ENCODE data around the gene GPC6. TPM values are rescaled to one million over a fixed set of nuclear protein-coding genes. Genes with fewer than 3 reads are reported as not detected.

The GPC6 gene
- total RNA-seq, 3 donors from 2014 or later (not counting 1 experiment from before 2014, with no cell fraction given), result not detected

DNA sequence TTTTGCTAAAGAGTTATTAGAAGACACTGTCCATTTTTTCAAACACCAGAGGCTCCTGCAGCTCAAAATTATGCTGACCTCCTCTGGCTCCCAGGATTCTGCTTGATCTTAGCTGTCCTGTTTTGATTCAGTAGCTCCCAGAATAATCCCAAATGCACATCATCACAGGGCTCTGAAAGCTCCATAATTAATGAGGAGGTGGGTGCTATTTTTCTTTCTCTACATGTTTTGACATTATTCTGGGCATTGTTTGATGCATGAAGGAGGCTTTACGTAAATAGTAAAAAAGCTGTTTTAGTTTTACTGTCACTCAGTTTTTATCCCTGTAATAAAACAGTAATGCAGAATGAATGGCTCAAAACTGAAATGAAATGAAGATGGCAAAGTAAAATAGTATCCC is 757.4 kb downstream of the GPC6 start:
- no peaks in the 10 kb centered on the region for H3K36me3 Mint-ChIP-seq
- TF ChIP-seq, protein P1, sequence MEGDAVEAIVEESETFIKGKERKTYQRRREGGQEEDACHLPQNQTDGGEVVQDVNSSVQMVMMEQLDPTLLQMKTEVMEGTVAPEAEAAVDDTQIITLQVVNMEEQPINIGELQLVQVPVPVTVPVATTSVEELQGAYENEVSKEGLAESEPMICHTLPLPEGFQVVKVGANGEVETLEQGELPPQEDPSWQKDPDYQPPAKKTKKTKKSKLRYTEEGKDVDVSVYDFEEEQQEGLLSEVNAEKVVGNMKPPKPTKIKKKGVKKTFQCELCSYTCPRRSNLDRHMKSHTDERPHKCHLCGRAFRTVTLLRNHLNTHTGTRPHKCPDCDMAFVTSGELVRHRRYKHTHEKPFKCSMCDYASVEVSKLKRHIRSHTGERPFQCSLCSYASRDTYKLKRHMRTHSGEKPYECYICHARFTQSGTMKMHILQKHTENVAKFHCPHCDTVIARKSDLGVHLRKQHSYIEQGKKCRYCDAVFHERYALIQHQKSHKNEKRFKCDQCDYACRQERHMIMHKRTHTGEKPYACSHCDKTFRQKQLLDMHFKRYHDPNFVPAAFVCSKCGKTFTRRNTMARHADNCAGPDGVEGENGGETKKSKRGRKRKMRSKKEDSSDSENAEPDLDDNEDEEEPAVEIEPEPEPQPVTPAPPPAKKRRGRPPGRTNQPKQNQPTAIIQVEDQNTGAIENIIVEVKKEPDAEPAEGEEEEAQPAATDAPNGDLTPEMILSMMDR (IDR thresholded peaks at IDR 0.05), result no peak
- DNase-seq (no peak), ATAC-seq (no peak)
- intact Hi-C loops (cut with micrococcal nuclease), result no loop called here
- no peaks in the 10 kb centered on the region for H3K27me3 Mint-ChIP-seq (ENCODE audit: low read depth in 2 of 2)
- peaks cover 0 to 2% of the 10 kb centered on the region in 2 donors for H3K9me3 Mint-ChIP-seq
- Histone ChIP-seq H3K27me3 (ENCODE audit: control insufficient read depth, insufficient read depth, low read length) (no peaks in the 10 kb centered on the region), H3K4me3 (ENCODE audit: low read length) (no peak overlapping the region), H3K4me1 (ENCODE audit: control insufficient read depth, insufficient read depth, low read length) (no peaks in the 10 kb centered on the region), H3K36me3 (ENCODE audit: control insufficient read depth, insufficient read depth, low read length) (no peaks in the 10 kb centered on the region), H3K9me3 (ENCODE audit: control insufficient read depth, insufficient read depth, low read length) (no peaks in the 10 kb centered on the region), H3K27ac (ENCODE audit: low read length) (no peak overlapping the region)
- no peaks in the 10 kb centered on the region for H3K4me1 Mint-ChIP-seq
- no CpG with 5 or more reads among the region's 1 CpG for WGBS (ENCODE audit: insufficient coverage)
- H3K4me3 Mint-ChIP-seq, result no peak overlapping the region
- no peak overlapping the region for H3K27ac Mint-ChIP-seq

DNA sequence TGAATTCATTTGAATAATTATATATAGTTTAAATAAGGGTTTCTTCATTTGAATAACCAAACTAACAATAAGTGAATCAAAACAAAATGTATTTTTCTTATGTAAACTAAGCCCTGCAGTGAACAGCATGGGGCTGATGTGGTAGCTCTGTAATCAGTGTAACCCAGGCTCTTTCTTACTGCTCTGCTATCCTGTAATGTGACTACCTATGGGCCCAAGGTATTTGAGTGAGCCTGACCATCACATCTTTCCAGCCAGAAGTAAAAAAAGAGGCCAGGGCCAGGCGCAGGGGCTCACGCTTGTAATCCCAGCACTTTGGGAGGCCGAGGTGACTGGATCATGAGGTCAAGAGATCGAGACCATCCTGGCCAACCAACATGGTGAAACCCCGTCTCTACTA is 758.3 kb downstream of the GPC6 start:
- WGBS (ENCODE audit: insufficient coverage), result 88% methylated on average over 5 of the region's 5 CpGs
- no peak overlapping the region for H3K4me3 Mint-ChIP-seq
- Histone ChIP-seq H3K4me3 (ENCODE audit: low read length) (no peak overlapping the region), H3K27ac (ENCODE audit: low read length) (no peak overlapping the region), H3K27me3 (ENCODE audit: control insufficient read depth, insufficient read depth, low read length) (no peaks in the 10 kb centered on the region), H3K9me3 (ENCODE audit: control insufficient read depth, insufficient read depth, low read length) (no peaks in the 10 kb centered on the region), H3K36me3 (ENCODE audit: control insufficient read depth, insufficient read depth, low read length) (no peaks in the 10 kb centered on the region), H3K4me1 (ENCODE audit: control insufficient read depth, insufficient read depth, low read length) (no peaks in the 10 kb centered on the region)
- no peaks in the 10 kb centered on the region for H3K27me3 Mint-ChIP-seq (ENCODE audit: low read depth in 2 of 2)
- H3K4me1 Mint-ChIP-seq, result no peaks in the 10 kb centered on the region
- TF ChIP-seq, protein P1 (IDR thresholded peaks at IDR 0.05), result no peak
- no peak for DNase-seq
- no peaks in the 10 kb centered on the region for H3K36me3 Mint-ChIP-seq
- intact Hi-C loops (cut with micrococcal nuclease), result no loop called here
- peaks cover 0 to 2% of the 10 kb centered on the region in 2 donors for H3K9me3 Mint-ChIP-seq
- ATAC-seq, result no peak
- H3K27ac Mint-ChIP-seq, result no peak overlapping the region

DNA sequence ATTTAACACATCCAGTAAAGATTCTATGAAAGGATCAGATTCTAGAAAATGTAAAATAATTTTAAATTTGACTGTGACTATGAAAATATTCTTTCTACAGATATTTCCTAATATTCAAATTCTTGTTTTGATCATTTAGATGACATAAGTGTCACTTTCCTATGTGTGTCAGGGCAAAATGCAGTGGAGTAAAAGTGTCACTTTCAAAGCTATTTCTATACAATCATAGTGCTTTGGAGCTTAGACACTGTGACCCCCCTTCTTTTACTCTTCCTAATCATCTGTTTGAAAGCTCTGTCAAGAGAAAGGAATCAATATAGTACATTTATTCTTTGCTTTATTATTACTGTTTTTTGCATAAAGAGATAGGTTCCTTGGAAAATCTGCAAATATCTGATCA is 760.9 kb downstream of the GPC6 start:
- ATAC-seq (no peak), DNase-seq (no peak)
- intact Hi-C loops (cut with micrococcal nuclease), result no loop called here
- H3K4me1 Mint-ChIP-seq, result no peaks in the 10 kb centered on the region
- Histone ChIP-seq H3K9me3 (ENCODE audit: control insufficient read depth, insufficient read depth, low read length) (no peaks in the 10 kb centered on the region), H3K36me3 (ENCODE audit: control insufficient read depth, insufficient read depth, low read length) (no peaks in the 10 kb centered on the region), H3K4me3 (ENCODE audit: low read length) (no peak overlapping the region), H3K4me1 (ENCODE audit: control insufficient read depth, insufficient read depth, low read length) (no peaks in the 10 kb centered on the region), H3K27me3 (ENCODE audit: control insufficient read depth, insufficient read depth, low read length) (no peaks in the 10 kb centered on the region), H3K27ac (ENCODE audit: low read length) (no peak overlapping the region)
- H3K27ac Mint-ChIP-seq, result no peak overlapping the region
- no peak overlapping the region for H3K4me3 Mint-ChIP-seq
- no peaks in the 10 kb centered on the region for H3K27me3 Mint-ChIP-seq (ENCODE audit: low read depth in 2 of 2)
- H3K36me3 Mint-ChIP-seq, result no peaks in the 10 kb centered on the region
- H3K9me3 Mint-ChIP-seq, result no peaks in the 10 kb centered on the region
- TF ChIP-seq, protein P1 (IDR thresholded peaks at IDR 0.05), result no peak

DNA sequence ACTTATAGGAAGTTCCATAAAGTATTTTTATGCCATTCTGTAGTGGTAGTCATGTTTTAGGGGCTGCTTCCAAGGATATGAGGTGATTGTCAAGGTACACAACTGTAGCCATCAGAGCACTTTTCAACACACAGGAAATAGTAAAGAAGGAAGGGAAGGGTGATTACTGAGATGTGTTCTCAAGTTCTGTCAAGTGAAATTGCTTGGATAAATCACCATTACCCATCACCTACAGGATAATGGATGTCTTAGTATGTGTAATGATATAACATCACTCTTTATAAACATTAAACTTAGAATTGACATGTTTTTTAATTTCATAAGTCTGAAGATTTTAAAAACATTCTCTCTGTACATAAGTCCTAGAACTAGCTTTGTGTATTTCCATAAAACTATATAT is 765.0 kb downstream of the GPC6 start:
- Mint-ChIP-seq H3K27ac (no peak overlapping the region), H3K36me3 (no peaks in the 10 kb centered on the region), H3K4me3 (no peak overlapping the region), H3K27me3 (ENCODE audit: low read depth in 2 of 2) (no peaks in the 10 kb centered on the region), H3K4me1 (no peaks in the 10 kb centered on the region), H3K9me3 (no peaks in the 10 kb centered on the region)
- H3K4me1 ChIP-seq (ENCODE audit: control insufficient read depth, insufficient read depth, low read length), result no peaks in the 10 kb centered on the region
- DNase-seq, result no peak
- H3K4me3 ChIP-seq (ENCODE audit: low read length), result no peak overlapping the region
- intact Hi-C loops (cut with micrococcal nuclease), result no loop called here
- no peaks in the 10 kb centered on the region for H3K9me3 ChIP-seq (ENCODE audit: control insufficient read depth, insufficient read depth, low read length)
- no peaks in the 10 kb centered on the region for H3K27me3 ChIP-seq (ENCODE audit: control insufficient read depth, insufficient read depth, low read length)
- no peak overlapping the region for H3K27ac ChIP-seq (ENCODE audit: low read length)
- no peak for ATAC-seq
- TF ChIP-seq, protein P1 (IDR thresholded peaks at IDR 0.05), result no peak
- no peaks in the 10 kb centered on the region for H3K36me3 ChIP-seq (ENCODE audit: control insufficient read depth, insufficient read depth, low read length)

Data from natural killer cell (primary cell).